Upper lobe of right lung (tissue), 1 donor: ENCODE data around the gene KLHL13. TPM values are rescaled to one million over a fixed set of nuclear protein-coding genes. Genes with fewer than 3 reads are reported as not detected.

Source experiments
- ATAC-seq: fragments of 200-7000 bp; cut with Tn5 transposase; one replicate; pipeline ENCODE4 v1.9.1; 2020; ENCODE audit warnings: mild to moderate bottlenecking, moderate library complexity
- DNase-seq: peaks from one replicate; pipeline ENCODE4 v3.0.0-alpha.2; 2020
- H3K27ac ChIP-seq: fragments of 200-600 bp; one replicate; pipeline ENCODE4 v1.8.0; 2022
- H3K27me3 ChIP-seq: fragments of 200-600 bp; one replicate; pipeline ENCODE4 v1.8.0; 2022; ENCODE audit warnings: mild to moderate bottlenecking
- H3K36me3 ChIP-seq: fragments of 200-600 bp; one replicate; pipeline ENCODE4 v1.8.0; 2022
- H3K4me1 ChIP-seq: fragments of 200-600 bp; one replicate; pipeline ENCODE4 v1.8.0; 2022
- H3K4me3 ChIP-seq: fragments of 200-600 bp; one replicate; pipeline ENCODE4 v1.8.0; 2022; ENCODE audit warnings: mild to moderate bottlenecking
- H3K9me3 ChIP-seq: fragments of 200-600 bp; one replicate; pipeline ENCODE4 v1.8.0; 2022
- intact Hi-C: fragments of 100-400 bp; cut with DNase I; formaldehyde crosslinking; loops from one replicate; pipeline ENCODE4 v1.11.0; 2022
- long read RNA-seq: library from polyadenylated mRNA; unstranded; transcript quantifications from one replicate; pipeline ENCODE4 v2.0.0, GENCODE V29; 2021
- total RNA-seq: library from RNA; stranded (reverse); fragmentation: NEBNext Ultra II Directional; extraction: Animal tissue kit (Norgen Biotek cat#: 25700); gene quantifications from one replicate; pipeline ENCODE4 v1.2.1, GENCODE V29; 2021
- TF ChIP-seq, protein P1 (sequence below): fragments of 200-600 bp; IDR thresholded peaks from one replicate; pipeline ENCODE4 v1.8.0; 2022; ENCODE audit warnings: antibody characterized with exemption
- donor health status: DM: no; HTN: yes; CAD: no; lungs with severe emphysema.

The KLHL13 gene, protein sequence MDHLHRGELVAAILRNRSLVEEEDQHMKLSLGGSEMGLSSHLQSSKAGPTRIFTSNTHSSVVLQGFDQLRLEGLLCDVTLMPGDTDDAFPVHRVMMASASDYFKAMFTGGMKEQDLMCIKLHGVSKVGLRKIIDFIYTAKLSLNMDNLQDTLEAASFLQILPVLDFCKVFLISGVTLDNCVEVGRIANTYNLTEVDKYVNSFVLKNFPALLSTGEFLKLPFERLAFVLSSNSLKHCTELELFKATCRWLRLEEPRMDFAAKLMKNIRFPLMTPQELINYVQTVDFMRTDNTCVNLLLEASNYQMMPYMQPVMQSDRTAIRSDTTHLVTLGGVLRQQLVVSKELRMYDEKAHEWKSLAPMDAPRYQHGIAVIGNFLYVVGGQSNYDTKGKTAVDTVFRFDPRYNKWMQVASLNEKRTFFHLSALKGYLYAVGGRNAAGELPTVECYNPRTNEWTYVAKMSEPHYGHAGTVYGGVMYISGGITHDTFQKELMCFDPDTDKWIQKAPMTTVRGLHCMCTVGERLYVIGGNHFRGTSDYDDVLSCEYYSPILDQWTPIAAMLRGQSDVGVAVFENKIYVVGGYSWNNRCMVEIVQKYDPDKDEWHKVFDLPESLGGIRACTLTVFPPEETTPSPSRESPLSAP
- total RNA-seq = 0.58 TPM
- long read RNA-seq = 0 reads

DNA sequence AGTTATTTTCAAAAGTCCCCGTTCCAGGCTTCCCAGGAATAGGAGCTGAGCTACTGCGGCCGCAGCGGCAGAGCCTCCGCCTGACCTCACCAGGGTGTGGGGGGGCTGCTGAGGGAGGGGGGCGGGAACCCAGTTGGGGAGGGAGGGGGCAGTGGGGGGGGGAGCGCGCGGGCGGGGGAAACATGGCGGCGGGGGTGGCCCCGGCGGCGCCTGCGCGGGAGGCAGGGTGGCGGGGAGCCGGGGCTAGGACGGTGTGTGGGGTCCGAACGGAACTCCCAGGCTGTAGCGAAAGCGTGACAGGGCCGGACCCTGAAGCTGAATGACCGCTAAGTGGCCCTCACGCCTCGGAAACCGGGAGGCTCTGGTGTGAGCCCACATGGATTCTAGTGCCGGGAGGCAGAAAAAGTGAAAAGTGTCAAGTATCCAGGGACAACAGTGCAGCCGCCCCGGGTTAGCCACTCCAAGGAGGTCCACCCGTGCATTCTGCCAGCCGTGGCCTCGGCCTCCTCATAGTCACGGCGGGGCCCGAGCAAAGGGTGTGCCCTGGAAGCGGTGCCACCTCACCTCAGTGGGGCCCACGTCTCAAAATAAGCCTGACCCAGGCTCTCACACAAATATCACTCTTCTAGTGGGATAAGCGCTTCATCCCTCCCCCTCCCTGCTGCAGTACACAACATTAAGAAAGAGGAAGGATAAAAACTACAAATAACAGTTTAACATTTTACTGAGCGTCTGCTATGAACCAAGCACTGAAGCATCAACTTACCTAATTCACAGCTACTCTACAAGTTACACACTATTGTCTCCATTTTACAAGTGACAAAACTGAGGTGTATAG, at the start of gene KLHL13:
TSS of gene KLHL13 (minus strand) at position 98 of the 838 bp plus-strand sequence. CDS start 88,337 bp downstream, outside the sequence.
- Histone ChIP-seq H3K4me1 (no peaks in the 10 kb centered on the region), H3K27me3 (no peaks in the 10 kb centered on the region), H3K9me3 (no peaks in the 10 kb centered on the region), H3K27ac (no peak within 1 kb of the TSS), H3K36me3 (no peaks in the 10 kb centered on the region), H3K4me3 (peak within 1 kb of the TSS; percentile 47)
- intact Hi-C loops = no loop called here
- ATAC-seq = peak; percentile 75
- TF ChIP-seq, protein P1, sequence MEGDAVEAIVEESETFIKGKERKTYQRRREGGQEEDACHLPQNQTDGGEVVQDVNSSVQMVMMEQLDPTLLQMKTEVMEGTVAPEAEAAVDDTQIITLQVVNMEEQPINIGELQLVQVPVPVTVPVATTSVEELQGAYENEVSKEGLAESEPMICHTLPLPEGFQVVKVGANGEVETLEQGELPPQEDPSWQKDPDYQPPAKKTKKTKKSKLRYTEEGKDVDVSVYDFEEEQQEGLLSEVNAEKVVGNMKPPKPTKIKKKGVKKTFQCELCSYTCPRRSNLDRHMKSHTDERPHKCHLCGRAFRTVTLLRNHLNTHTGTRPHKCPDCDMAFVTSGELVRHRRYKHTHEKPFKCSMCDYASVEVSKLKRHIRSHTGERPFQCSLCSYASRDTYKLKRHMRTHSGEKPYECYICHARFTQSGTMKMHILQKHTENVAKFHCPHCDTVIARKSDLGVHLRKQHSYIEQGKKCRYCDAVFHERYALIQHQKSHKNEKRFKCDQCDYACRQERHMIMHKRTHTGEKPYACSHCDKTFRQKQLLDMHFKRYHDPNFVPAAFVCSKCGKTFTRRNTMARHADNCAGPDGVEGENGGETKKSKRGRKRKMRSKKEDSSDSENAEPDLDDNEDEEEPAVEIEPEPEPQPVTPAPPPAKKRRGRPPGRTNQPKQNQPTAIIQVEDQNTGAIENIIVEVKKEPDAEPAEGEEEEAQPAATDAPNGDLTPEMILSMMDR = no peak
- peak; percentile 58 for DNase-seq

DNA sequence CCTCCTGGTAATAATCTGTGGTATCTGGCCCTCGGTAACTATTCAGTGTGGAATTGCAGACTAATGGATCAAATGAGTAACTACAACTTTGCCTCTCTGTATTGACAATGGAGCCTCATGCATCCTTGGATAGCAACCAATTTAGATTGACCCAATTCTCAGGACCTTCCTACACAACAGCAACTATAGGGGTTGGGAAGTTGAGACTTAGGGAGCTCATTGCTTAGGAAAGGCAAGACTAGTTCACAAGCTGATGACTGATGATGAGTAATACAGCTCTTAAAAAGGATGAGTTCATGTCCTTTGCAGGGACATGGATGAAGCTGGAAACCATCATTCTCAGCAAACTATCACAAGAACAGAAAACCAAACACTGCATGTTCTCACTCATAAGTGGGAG, 47.5 kb upstream of the KLHL13 start:
- TF ChIP-seq, protein P1 = no peak
- intact Hi-C loops = no loop called here
- ATAC-seq (no peak), DNase-seq (no peak)
- H3K4me1 ChIP-seq = no peaks in the 10 kb centered on the region
- no peak overlapping the region for H3K4me3 ChIP-seq
- H3K27ac ChIP-seq = no peak overlapping the region
- no peaks in the 10 kb centered on the region for H3K36me3 ChIP-seq
- no peaks in the 10 kb centered on the region for H3K27me3 ChIP-seq
- no peaks in the 10 kb centered on the region for H3K9me3 ChIP-seq

DNA sequence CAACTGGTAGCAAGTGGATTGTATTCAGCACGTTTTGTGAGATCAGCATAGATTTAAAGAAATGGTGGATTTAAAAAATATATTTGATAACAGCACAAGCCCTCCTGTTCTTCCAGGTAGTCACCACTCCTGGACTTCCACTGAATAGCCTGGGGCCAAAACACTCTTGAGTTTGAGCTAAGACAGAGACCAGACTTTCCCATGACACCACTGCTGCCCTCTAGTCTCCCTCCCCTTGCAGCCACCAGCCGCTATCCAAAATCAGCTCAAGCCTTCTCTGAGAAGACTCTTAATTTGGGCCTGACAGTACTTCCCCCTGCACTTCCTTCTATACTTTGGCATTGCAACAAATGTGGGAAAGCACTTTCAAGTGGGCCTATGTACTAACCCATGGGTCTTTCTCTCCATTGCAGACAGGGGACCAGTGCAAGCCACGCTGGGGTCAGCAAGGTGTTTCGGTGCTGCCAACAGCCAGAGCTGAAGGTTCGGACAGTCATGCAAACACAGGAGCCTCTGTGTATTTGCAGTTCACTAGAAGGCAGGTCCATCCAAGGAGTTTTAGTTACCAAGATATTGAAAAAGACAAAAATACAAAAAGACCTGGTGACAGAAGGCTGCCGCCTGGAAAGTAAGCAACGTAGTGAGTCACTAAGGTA, 40.5 kb upstream of the KLHL13 start:
- Histone ChIP-seq H3K27ac (no peak overlapping the region), H3K27me3 (no peaks in the 10 kb centered on the region), H3K36me3 (no peaks in the 10 kb centered on the region), H3K4me1 (no peaks in the 10 kb centered on the region), H3K9me3 (no peaks in the 10 kb centered on the region), H3K4me3 (no peak overlapping the region)
- intact Hi-C loops = no loop called here
- DNase-seq = no peak
- ATAC-seq = no peak
- TF ChIP-seq, protein P1 = no peak

DNA sequence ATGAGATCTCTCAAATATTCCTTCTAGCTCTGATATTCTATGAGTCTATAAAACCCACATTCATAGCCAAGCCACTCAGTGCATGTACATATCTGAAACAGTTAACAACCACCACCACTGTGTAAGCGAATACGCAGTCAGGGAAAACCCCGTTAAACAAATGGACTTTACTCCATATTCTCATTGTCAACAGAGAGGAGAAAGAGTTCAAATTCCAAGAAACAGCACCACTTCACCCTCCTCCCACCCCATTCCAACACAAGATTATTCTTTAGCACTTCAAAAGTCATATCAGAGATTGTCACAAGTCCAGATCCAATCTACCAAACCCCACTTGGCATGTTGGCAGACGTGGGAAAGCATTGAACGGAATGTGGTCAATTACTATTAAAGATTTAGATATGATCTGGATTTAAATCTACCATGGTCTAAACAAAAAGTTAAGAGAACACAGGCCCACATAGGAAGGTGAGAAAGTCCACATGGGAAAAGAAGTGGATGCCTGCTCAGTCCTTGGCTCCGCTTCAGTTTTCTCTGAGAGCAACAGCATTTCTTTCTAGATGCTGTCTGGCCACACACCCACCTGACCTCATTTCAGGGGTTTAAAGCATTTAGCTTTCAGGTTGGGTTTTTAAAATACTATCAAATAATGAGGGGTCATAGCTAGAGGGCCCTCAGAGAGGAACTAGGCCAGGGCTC, 39.8 kb upstream of the KLHL13 start:
- Histone ChIP-seq H3K27ac (no peak overlapping the region), H3K27me3 (no peaks in the 10 kb centered on the region), H3K4me3 (no peak overlapping the region), H3K9me3 (no peaks in the 10 kb centered on the region), H3K36me3 (no peaks in the 10 kb centered on the region), H3K4me1 (no peaks in the 10 kb centered on the region)
- DNase-seq = no peak
- TF ChIP-seq, protein P1 = no peak
- ATAC-seq = no peak
- intact Hi-C loops = no loop called here

DNA sequence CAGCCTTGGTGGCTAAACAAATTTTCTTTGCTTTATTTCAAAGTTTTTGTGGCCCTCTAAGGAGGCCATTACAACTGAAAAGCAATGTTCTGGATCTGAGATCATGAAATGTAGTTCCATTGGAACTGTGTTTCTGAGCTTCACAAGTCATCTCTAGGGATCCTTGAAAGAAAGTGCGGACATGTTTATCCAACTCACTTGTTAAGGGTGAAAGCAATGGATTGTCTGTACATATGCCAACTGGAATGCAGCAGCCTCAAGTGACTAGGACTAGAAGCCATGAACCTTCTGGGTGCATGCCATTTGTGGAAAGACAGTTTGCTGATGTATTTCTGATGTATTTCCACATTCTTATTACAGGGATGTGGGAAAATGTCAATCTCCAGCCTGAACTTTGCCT, 36.7 kb upstream of the KLHL13 start:
- no peaks in the 10 kb centered on the region for H3K9me3 ChIP-seq
- no peak overlapping the region for H3K27ac ChIP-seq
- intact Hi-C loops = no loop called here
- DNase-seq = no peak
- H3K27me3 ChIP-seq = no peaks in the 10 kb centered on the region
- no peak overlapping the region for H3K4me3 ChIP-seq
- no peaks in the 10 kb centered on the region for H3K36me3 ChIP-seq
- no peaks in the 10 kb centered on the region for H3K4me1 ChIP-seq
- no peak for ATAC-seq
- TF ChIP-seq, protein P1 = no peak
